Ovary (tissue), 9 donors: ENCODE results near the gene TRIM32. TPM values are rescaled to one million over a fixed set of nuclear protein-coding genes. Genes with fewer than 3 reads are reported as not detected.
"Not testable (repeated sequence)": the region's sequence is repeated elsewhere in the genome, so short reads cannot be mapped to it uniquely, and the experiment has no call there.

Experiments used
- DNase-seq, 5 donors: peaks; one replicate each; pipeline ENCODE4 v3.0.0-alpha.2; 2019 to 2020
- H3K27ac ChIP-seq, 2 donors: fragments of 200-600 bp; one replicate each; pipeline versions ENCODE4 v1.5.1 to v1.8.0; 2019 to 2022
- H3K27me3 ChIP-seq: fragments of 200-600 bp; one replicate; pipeline ENCODE4 v1.8.0; 2022
- H3K36me3 ChIP-seq: fragments of 200-600 bp; sonication (generic); one replicate; pipeline ENCODE4 v1.5.1; 2019
- H3K4me1 ChIP-seq: one replicate; pipeline ENCODE4 v1.8.1; 2013; ENCODE audit warnings: mild to moderate bottlenecking, moderate library complexity; ENCODE audit not compliant: insufficient read depth
- H3K4me3 ChIP-seq: fragments of 200-600 bp; sonication (generic); one replicate; pipeline ENCODE4 v1.5.1; 2017
- H3K9me3 ChIP-seq, 2 donors: fragments of 200-600 bp in 1 of 2; sonication (generic) in 1 of 2; one replicate each; pipeline versions ENCODE4 v1.5.1 to v1.8.1; 2013 to 2019; ENCODE audit warnings: mild to moderate bottlenecking in 1 of 2, moderate library complexity in 1 of 2
- EP300 ChIP-seq: sonication (generic); formaldehyde crosslinking; IDR thresholded peaks from one replicate; pipeline ENCODE4 v1.6.1; 2017; ENCODE audit warnings: antibody characterized with exemption
- POLR2A ChIP-seq: fragments of 450-650 bp; IDR thresholded peaks from one replicate; pipeline ENCODE4 v1.6.1; 2017; ENCODE audit warnings: antibody characterized with exemption, mild to moderate bottlenecking, moderate library complexity
- WGBS, 3 donors: extraction: QIAGEN DNeasy Blood & Tissue Kit in 1 of 3; methylation state at CpG; one replicate each; pipeline versions ENCODE4 v1.1.5 to v1.1.7; 2013 to 2017; 5-methylcytosine and 5-hydroxymethylcytosine counted together
- intact Hi-C, 4 donors: fragments of 100-400 bp; cut with DNase I; formaldehyde crosslinking; loops; one replicate each; pipeline versions ENCODE4 v1.11.0 to v1.15.1; 2022 to 2023
- polyA plus RNA-seq, 2 donors: library from polyadenylated mRNA; stranded (reverse); fragments of 200-250 nt in 1 of 2; fragments of 350-450 nt in 1 of 2; fragmentation: Illumina TruSeq in 1 of 2; extraction: RNeasy Lipid Tissue Mini Kit (QIAGEN cat#74804) in 1 of 2; gene quantifications; one replicate each; pipeline ENCODE4 v1.2.3, GENCODE V29; 2013 to 2014
- total RNA-seq, 7 donors: library from RNA; depleted of rRNA in 2 of 7; stranded (reverse); fragments of >200 nt in 2 of 7; fragmentation: NEBNext Ultra II Directional in 3 of 7; extraction: Animal tissue kit (Norgen Biotek cat#: 25700) in 3 of 7; gene quantifications; one replicate each; pipeline versions ENCODE4 v1.1.0 to v1.2.4, GENCODE V29; 2016 to 2023
- TF ChIP-seq, protein P1 (sequence below), 3 donors: fragments of 450-650 bp in 2 of 3; fragments of 200-600 bp in 1 of 3; IDR thresholded peaks; one replicate each; pipeline versions ENCODE4 v1.5.1 to v1.8.0; 2016 to 2022; ENCODE audit warnings: antibody characterized with exemption in 3 of 3, mild to moderate bottlenecking in 1 of 3
- donor health status: DM: no; HTN: no; CAD: no; lungs with moderate emphysema.
- donor health status: DM: no; HTN: no; CAD: no.
- donor health status: Bipolar disorder and iron deficiency.
- donor health status: DM: yes; HTN: yes; CAD: no.
- donor health status: DM: no; HTN: no; CAD: no.
- donor health status: DM: yes; HTN: yes; CAD: no.

TRIM32 gene
- total and polyA plus RNA-seq, 9 donors, result 7.0 to 29.2 (median 22.1) TPM

DNA sequence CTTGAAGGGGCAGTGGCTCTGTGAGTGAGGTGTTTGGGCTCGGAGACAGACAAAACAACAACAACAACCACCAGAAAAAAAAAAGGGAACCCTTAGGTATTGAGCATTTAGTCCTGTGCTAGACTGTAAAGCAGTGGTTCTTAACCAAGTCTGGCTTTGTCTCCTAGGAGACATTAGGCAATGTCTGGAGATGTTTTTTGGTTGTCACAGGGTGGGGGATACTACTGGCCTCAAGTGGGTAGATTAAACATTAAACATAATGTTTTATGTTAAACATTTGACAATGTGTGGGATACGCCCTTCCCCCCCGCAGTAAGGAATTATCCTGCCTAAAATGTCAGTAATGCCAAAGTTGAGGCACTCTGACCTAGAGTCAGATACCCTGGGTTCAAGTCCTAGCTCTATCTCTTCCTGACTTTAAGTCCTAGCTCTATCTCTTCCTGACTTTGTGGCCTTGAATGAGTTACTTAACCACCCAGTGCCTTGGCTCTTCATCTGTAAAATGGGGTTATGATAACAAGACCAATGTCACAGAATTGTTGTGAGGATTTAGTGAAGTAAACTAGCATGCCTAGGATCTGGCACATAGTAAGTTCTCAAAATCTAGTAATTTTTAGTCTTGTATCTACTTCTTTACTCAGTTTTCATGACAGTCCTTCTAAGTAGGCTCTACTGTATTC is 1.8 kb downstream of the TRIM32 start:
- no peak for TF ChIP-seq EP300
- TF ChIP-seq, protein P1, sequence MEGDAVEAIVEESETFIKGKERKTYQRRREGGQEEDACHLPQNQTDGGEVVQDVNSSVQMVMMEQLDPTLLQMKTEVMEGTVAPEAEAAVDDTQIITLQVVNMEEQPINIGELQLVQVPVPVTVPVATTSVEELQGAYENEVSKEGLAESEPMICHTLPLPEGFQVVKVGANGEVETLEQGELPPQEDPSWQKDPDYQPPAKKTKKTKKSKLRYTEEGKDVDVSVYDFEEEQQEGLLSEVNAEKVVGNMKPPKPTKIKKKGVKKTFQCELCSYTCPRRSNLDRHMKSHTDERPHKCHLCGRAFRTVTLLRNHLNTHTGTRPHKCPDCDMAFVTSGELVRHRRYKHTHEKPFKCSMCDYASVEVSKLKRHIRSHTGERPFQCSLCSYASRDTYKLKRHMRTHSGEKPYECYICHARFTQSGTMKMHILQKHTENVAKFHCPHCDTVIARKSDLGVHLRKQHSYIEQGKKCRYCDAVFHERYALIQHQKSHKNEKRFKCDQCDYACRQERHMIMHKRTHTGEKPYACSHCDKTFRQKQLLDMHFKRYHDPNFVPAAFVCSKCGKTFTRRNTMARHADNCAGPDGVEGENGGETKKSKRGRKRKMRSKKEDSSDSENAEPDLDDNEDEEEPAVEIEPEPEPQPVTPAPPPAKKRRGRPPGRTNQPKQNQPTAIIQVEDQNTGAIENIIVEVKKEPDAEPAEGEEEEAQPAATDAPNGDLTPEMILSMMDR (IDR thresholded peaks at IDR 0.05), result no peak
- TF ChIP-seq POLR2A, result no peak
- Histone ChIP-seq H3K27ac (no peak overlapping the region), H3K4me3 (no peak overlapping the region), H3K4me1 (peaks cover 14% of the 10 kb centered on the region), H3K9me3 (no peaks in the 10 kb centered on the region), H3K27me3 (no peaks in the 10 kb centered on the region), H3K36me3 (no peaks in the 10 kb centered on the region)
- WGBS, 3 donors, result 79 to 84% (median 81%) methylated on average over 3 of the region's 3 CpGs
- intact Hi-C loops, result no loop called here
- DNase-seq, result no peak

DNA sequence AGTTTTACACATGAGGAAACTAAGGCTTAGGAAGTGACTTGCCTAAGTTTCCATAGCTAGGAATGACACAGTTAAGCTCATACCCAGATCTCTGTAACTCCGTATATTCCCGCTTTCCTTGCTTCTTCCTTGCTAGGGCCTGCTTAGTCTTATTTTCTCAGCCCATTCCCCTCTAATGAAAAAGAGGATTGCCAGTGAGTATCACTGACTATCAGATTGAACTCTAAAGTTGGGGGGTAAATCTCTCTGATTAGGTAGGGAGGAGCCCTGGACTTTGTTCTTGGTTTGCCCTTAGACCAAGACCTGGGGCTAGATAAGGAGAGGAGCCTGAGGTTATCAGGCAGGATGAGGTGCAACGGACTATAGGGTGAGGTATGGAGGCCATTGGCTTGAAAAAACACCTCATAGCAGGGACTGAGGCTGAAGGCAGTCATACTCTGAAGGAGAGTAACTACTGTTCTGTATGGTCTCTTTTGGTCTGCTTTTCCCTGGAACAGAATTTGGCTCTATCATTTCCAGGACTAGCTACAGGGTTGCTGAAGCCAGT is 2.5 kb downstream of the TRIM32 start:
- DNase-seq, result no peak
- Histone ChIP-seq H3K36me3 (no peaks in the 10 kb centered on the region), H3K27ac (no peak overlapping the region), H3K4me3 (no peak overlapping the region), H3K4me1 (peaks cover 14% of the 10 kb centered on the region), H3K27me3 (no peaks in the 10 kb centered on the region), H3K9me3 (no peaks in the 10 kb centered on the region)
- TF ChIP-seq POLR2A (no peak), EP300 (no peak)
- TF ChIP-seq, protein P1 (IDR thresholded peaks at IDR 0.05), result no peak
- WGBS, 3 donors, result 93 to 97% (median 95%) methylated on average over 3 of the region's 3 CpGs
- intact Hi-C loops, result no loop called here

DNA sequence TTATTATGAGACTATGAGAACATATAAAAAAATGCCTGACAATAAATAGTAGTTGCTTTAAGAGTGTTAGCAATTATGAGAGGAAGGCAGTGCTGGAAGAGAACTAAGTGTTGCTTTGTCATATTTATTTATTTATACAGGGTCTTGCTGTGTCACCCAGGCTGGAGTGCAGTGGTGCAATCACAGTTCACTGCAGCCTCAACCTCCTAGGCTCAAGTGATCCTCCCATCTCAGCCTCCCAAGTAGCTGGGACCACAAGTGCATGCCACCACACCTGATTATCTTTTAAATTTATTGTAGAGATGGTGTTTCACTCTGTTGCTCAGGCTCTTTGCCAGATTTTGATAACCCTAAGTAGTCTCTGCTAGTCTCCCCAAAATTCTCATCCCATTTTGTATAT is 3.7 kb downstream of the TRIM32 start:
- DNase-seq, H3K4me3 ChIP-seq, H3K36me3 ChIP-seq, H3K9me3 ChIP-seq, H3K27ac ChIP-seq, intact Hi-C loops, H3K27me3 ChIP-seq: not testable (repeated sequence)
- peaks cover 14% of the 10 kb centered on the region for H3K4me1 ChIP-seq

DNA sequence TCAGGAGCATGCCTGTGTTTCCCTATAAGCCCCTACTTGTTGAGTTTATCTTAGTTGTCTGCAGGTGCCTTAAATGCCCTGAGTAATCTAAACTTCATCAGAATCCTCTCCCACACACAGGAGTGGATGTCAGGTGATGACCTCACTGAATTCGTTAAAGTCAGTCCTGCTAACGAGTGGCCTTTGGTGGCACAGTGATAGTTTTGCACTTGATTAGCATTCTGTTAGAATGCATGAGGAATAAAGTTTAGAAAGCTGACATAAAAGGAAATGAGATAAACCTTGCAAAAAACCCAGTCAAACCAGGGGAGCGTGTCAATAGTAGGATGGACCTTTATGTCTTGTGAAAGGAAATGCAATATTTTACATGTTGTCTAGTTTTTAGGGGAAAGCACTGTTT is 4.5 kb downstream of the TRIM32 start:
- Histone ChIP-seq H3K4me3 (no peak overlapping the region), H3K36me3 (no peaks in the 10 kb centered on the region), H3K4me1 (peaks cover 14% of the 10 kb centered on the region), H3K9me3 (no peaks in the 10 kb centered on the region), H3K27me3 (no peaks in the 10 kb centered on the region), H3K27ac (no peak overlapping the region)
- DNase-seq, result no peak
- intact Hi-C loops, result no loop called here
- WGBS, 3 donors, result 79 to 84% (median 80%) methylated on average over 3 of the region's 3 CpGs
- TF ChIP-seq, protein P1 (IDR thresholded peaks at IDR 0.05), result no peak
- TF ChIP-seq EP300, result no peak
- TF ChIP-seq POLR2A, result no peak

DNA sequence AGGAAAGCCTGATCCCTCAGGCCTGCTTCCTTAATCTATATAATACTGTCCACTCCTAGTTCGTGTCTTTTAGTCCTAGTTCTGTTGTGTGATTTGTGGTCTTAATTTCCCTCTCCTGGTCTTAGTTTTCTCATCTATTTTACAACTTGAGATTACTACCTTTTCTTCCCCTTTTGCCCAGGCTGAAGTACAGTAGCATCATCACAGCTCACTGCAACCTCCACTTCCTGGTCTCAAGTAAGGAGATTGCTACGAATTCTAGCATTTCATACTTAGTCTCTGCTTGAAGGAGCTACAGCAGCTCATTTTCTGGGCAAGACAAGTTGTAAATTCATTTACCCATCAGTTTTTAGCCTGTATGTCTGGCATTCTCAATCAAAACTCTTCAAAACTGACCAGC is 5.5 kb downstream of the TRIM32 start:
- Histone ChIP-seq H3K9me3 (no peaks in the 10 kb centered on the region), H3K4me3 (no peak overlapping the region), H3K27ac (no peak overlapping the region), H3K27me3 (no peaks in the 10 kb centered on the region), H3K4me1 (peaks cover 14% of the 10 kb centered on the region), H3K36me3 (peaks cover under 1% of the 10 kb centered on the region)
- 77 to 88% (median 86%) methylated on average over 2 of the region's 2 CpGs for WGBS, 3 donors
- TF ChIP-seq, protein P1 (IDR thresholded peaks at IDR 0.05), result no peak
- TF ChIP-seq POLR2A, result no peak
- TF ChIP-seq EP300, result no peak
- DNase-seq, result no peak
- intact Hi-C loops, result no loop called here
